HG02642 (cell line): ENCODE results near the gene PCSK9.

Experiments used
- ATAC-seq: cut with Tn5 transposase; IDR thresholded peaks from one replicate; pipeline ENCODE4 v1.9.1; 2021; ENCODE audit warnings: mild to moderate bottlenecking; ENCODE audit not compliant: unreplicated experiment, poor library complexity

The PCSK9 gene

GRCh38 chr1:55040933-55041494, 1.7 kb downstream of the PCSK9 start:
- ATAC-seq = no peak

GRCh38 chr1:55041613-55042012, 2.3 kb downstream of the PCSK9 start:
- ATAC-seq = no peak

- ATAC-seq = no peak
These were observed 3.7 kb downstream of the PCSK9 start for GRCh38 chr1:55043011-55043410.

- ATAC-seq = no peak
These were observed 4.4 kb downstream of the PCSK9 start for GRCh38 chr1:55043726-55044125.

GRCh38 chr1:55044617-55045397, 5.5 kb downstream of the PCSK9 start:
- ATAC-seq = no peak

GRCh38 chr1:55045430-55045829, 6.1 kb downstream of the PCSK9 start:
- ATAC-seq = no peak

GRCh38 chr1:55046871-55047270, 7.5 kb downstream of the PCSK9 start:
- ATAC-seq = no peak

- no peak for ATAC-seq
These were observed 8.3 kb downstream of the PCSK9 start for GRCh38 chr1:55047611-55048010.

- ATAC-seq = no peak
These were observed 9.3 kb downstream of the PCSK9 start for GRCh38 chr1:55048453-55049270.

- ATAC-seq = no peak
These were observed 10.0 kb downstream of the PCSK9 start for GRCh38 chr1:55049271-55049913.

GRCh38 chr1:55049914-55050278, 10.5 kb downstream of the PCSK9 start:
- ATAC-seq = no peak

GRCh38 chr1:55050283-55050682, 10.9 kb downstream of the PCSK9 start:
- ATAC-seq = no peak

- ATAC-seq = no peak
These were observed 11.8 kb downstream of the PCSK9 start for GRCh38 chr1:55051169-55051568.

GRCh38 chr1:55051621-55052020, 12.3 kb downstream of the PCSK9 start:
- no peak for ATAC-seq

GRCh38 chr1:55052221-55053142, 13.1 kb downstream of the PCSK9 start:
- ATAC-seq = no peak

GRCh38 chr1:55053265-55053954, 14.1 kb downstream of the PCSK9 start:
- ATAC-seq = no peak

GRCh38 chr1:55054396-55054795, 15.0 kb downstream of the PCSK9 start:
- no peak for ATAC-seq

GRCh38 chr1:55055084-55055882, 15.9 kb downstream of the PCSK9 start:
- ATAC-seq = no peak
